ENCODE results near the gene FMN2.

FMN2 gene

GRCh38 chr1:240423246-240423924, 331.7 kb downstream of the FMN2 start:
- Histone ChIP-seq H3K9me3 (ENCODE audit: insufficient read depth, low read length) (no peaks in the 10 kb centered on the region), H2AFZ (ENCODE audit: low read depth, low read length, severe bottlenecking) (no peak overlapping the region), H3K9ac (ENCODE audit: low read length) (no peak overlapping the region), H3K36me3 (ENCODE audit: low read length) (no peaks in the 10 kb centered on the region), H3K27ac (ENCODE audit: low read depth, low read length) (no peak overlapping the region), H3K4me3 (ENCODE audit: insufficient read depth, low read length, poor library complexity, severe bottlenecking) (no peak overlapping the region), H3K9me2 (replicated peaks; ENCODE audit: insufficient read depth, low read length) (no peaks in the 10 kb centered on the region; the same call in 1 of the 2 replicates), H3K27me3 (ENCODE audit: low read length) (no peaks in the 10 kb centered on the region), H3F3A (ENCODE audit: insufficient read depth) (no peaks in the 10 kb centered on the region), H3K79me2 (ENCODE audit: insufficient read depth, low read length) (no peaks in the 10 kb centered on the region), H3K4me2 (ENCODE audit: low read depth, low read length, poor library complexity, severe bottlenecking) (no peak overlapping the region), H4K20me1 (ENCODE audit: low read depth, low read length) (no peaks in the 10 kb centered on the region)
- TF ChIP-seq EZH2phosphoT487 (conservative IDR thresholded peaks at IDR 0.05; ENCODE audit: low read length) (no peak), CTCF (IDR thresholded peaks at IDR 0.05; ENCODE audit: insufficient read depth, low read length, poor library complexity, severe bottlenecking) (no peak)

GRCh38 chr1:240424740-240425464, 333.2 kb downstream of the FMN2 start:
- Histone ChIP-seq H3K9me3 (ENCODE audit: insufficient read depth, low read length) (no peaks in the 10 kb centered on the region), H4K20me1 (ENCODE audit: low read depth, low read length) (no peaks in the 10 kb centered on the region), H3K36me3 (ENCODE audit: low read length) (no peaks in the 10 kb centered on the region), H3K4me3 (ENCODE audit: insufficient read depth, low read length, poor library complexity, severe bottlenecking) (no peak overlapping the region), H3K27ac (ENCODE audit: low read depth, low read length) (no peak overlapping the region), H3K79me2 (ENCODE audit: insufficient read depth, low read length) (no peaks in the 10 kb centered on the region), H3F3A (ENCODE audit: insufficient read depth) (no peaks in the 10 kb centered on the region), H3K4me2 (ENCODE audit: low read depth, low read length, poor library complexity, severe bottlenecking) (no peak overlapping the region), H3K27me3 (ENCODE audit: low read length) (no peaks in the 10 kb centered on the region), H2AFZ (ENCODE audit: low read depth, low read length, severe bottlenecking) (no peak overlapping the region), H3K9me2 (replicated peaks; ENCODE audit: insufficient read depth, low read length) (no peaks in the 10 kb centered on the region; the same call in 1 of the 2 replicates), H3K9ac (ENCODE audit: low read length) (no peak overlapping the region)
- TF ChIP-seq CTCF (IDR thresholded peaks at IDR 0.05; ENCODE audit: insufficient read depth, low read length, poor library complexity, severe bottlenecking) (no peak), EZH2phosphoT487 (conservative IDR thresholded peaks at IDR 0.05; ENCODE audit: low read length) (no peak)

- Histone ChIP-seq H3K27me3 (ENCODE audit: low read length) (no peaks in the 10 kb centered on the region), H3K79me2 (ENCODE audit: insufficient read depth, low read length) (no peaks in the 10 kb centered on the region), H3K9ac (ENCODE audit: low read length) (no peak overlapping the region), H3K36me3 (ENCODE audit: low read length) (no peaks in the 10 kb centered on the region), H3K9me3 (ENCODE audit: insufficient read depth, low read length) (no peaks in the 10 kb centered on the region), H3K27ac (ENCODE audit: low read depth, low read length) (no peak overlapping the region), H3F3A (ENCODE audit: insufficient read depth) (no peaks in the 10 kb centered on the region), H3K4me3 (ENCODE audit: insufficient read depth, low read length, poor library complexity, severe bottlenecking) (no peak overlapping the region), H3K4me2 (ENCODE audit: low read depth, low read length, poor library complexity, severe bottlenecking) (no peak overlapping the region), H4K20me1 (ENCODE audit: low read depth, low read length) (no peaks in the 10 kb centered on the region), H2AFZ (ENCODE audit: low read depth, low read length, severe bottlenecking) (no peak overlapping the region), H3K9me2 (replicated peaks; ENCODE audit: insufficient read depth, low read length) (no peaks in the 10 kb centered on the region; the same call in 1 of the 2 replicates)
- TF ChIP-seq CTCF (IDR thresholded peaks at IDR 0.05; ENCODE audit: insufficient read depth, low read length, poor library complexity, severe bottlenecking) (no peak), EZH2phosphoT487 (conservative IDR thresholded peaks at IDR 0.05; ENCODE audit: low read length) (no peak)
These were observed 334.4 kb downstream of the FMN2 start for GRCh38 chr1:240426051-240426450.

All from SU-DHL-6 (cell line).